HepG2 (cell line): ENCODE data around the gene B3GNT7. TPM values are rescaled to one million over a fixed set of nuclear protein-coding genes. Genes with fewer than 3 reads are reported as not detected.

ENCODE experiments used
- GFI1 ChIP-seq: sonication (generic); formaldehyde crosslinking; IDR thresholded peaks from 2 replicates; pipeline ENCODE4 v1.5.0; 2020; ENCODE audit warnings: missing genetic modification reagents, mild to moderate bottlenecking, borderline replicate concordance
- HNRNPLL ChIP-seq: fragments of 200-400 bp; formaldehyde crosslinking; IDR thresholded peaks from 2 replicates; pipeline ENCODE4 v1.6.1; 2017; ENCODE audit warnings: mild to moderate bottlenecking, low read depth, low read length; ENCODE audit not compliant: poor library complexity, severe bottlenecking
- NFKB2 ChIP-seq: sonication (generic); formaldehyde crosslinking; IDR thresholded peaks from 2 replicates; pipeline ENCODE4 v1.4.0; 2020; ENCODE audit warnings: missing genetic modification reagents, borderline replicate concordance
- PHF21A ChIP-seq: sonication (generic); formaldehyde crosslinking; IDR thresholded peaks from 2 replicates; pipeline ENCODE4 v1.5.0; 2020; ENCODE audit warnings: mild to moderate bottlenecking, missing genetic modification reagents
- RAD51 ChIP-seq: fragments of 450-650 bp; IDR thresholded peaks from 2 replicates; pipeline ENCODE4 v1.6.1; 2016; ENCODE audit warnings: borderline replicate concordance
- SALL1 ChIP-seq: sonication (generic); formaldehyde crosslinking; IDR thresholded peaks from 2 replicates; pipeline ENCODE4 v1.8.0; 2022; ENCODE audit warnings: mild to moderate bottlenecking, missing genetic modification reagents
- SIN3A ChIP-seq: IDR thresholded peaks from 2 replicates; pipeline ENCODE4 v1.6.1; 2011; ENCODE audit warnings: low read depth, mild to moderate bottlenecking, control low read depth, low read length, borderline replicate concordance
- SP2 ChIP-seq: sonication (generic); formaldehyde crosslinking; IDR thresholded peaks from 2 replicates; pipeline ENCODE4 v1.5.1; 2020; ENCODE audit warnings: mild to moderate bottlenecking, missing genetic modification reagents
- SYNCRIP ChIP-seq: fragments of 200-400 bp; formaldehyde crosslinking; IDR thresholded peaks from 2 replicates; pipeline ENCODE4 v1.6.1; 2018; ENCODE audit warnings: mild to moderate bottlenecking, low read depth, low read length; ENCODE audit not compliant: insufficient read depth
- ZNF263 ChIP-seq: sonication (generic); formaldehyde crosslinking; IDR thresholded peaks from 2 replicates; pipeline ENCODE4 v1.4.0; 2020; ENCODE audit warnings: missing genetic modification reagents
- ZNF329 ChIP-seq: sonication (generic); formaldehyde crosslinking; IDR thresholded peaks from 2 replicates; pipeline ENCODE4 v1.9.0; 2021; ENCODE audit warnings: low read depth, mild to moderate bottlenecking, missing genetic modification reagents
- ZNF652 ChIP-seq: IDR thresholded peaks from 2 replicates; pipeline ENCODE4 v1.6.1; 2016; ENCODE audit warnings: low read depth, borderline replicate concordance
- polyA plus RNA-seq, 8 experiments: library from polyadenylated mRNA; depleted of rRNA in 3 of 8; stranded (reverse) in 7 of 8; unstranded in 1 of 8; fragments of >200 nt; fragmentation: Illumina TruSeq in 4 of 8; extraction: Trizol in 4 of 8; gene quantifications; 2 replicates each; pipeline versions ENCODE4 v1.2.1 to v1.2.3, GENCODE V29; 2011 to 2016; ENCODE audit warnings: low read depth in 4 of 8, missing spikeins in 1 of 8, mixed read lengths in 1 of 8; ENCODE audit not compliant: insufficient read depth in 1 of 8
- total RNA-seq, 5 experiments: library from RNA; depleted of rRNA; stranded (reverse); fragments of >200 nt; fragmentation: Illumina TruSeq; extraction: Trizol; gene quantifications; 2 replicates each; pipeline ENCODE4 v1.2.3, GENCODE V29; 2016; ENCODE audit warnings: low read depth in 1 of 5
- TF ChIP-seq, protein P1 (sequence below): sonication (generic); formaldehyde crosslinking; IDR thresholded peaks from 2 replicates; pipeline ENCODE4 v1.5.0; 2020; ENCODE audit warnings: mild to moderate bottlenecking, missing genetic modification reagents, borderline replicate concordance
- TF ChIP-seq, protein P2 (sequence below): sonication (generic); formaldehyde crosslinking; IDR thresholded peaks from 2 replicates; pipeline ENCODE4 v1.4.0; 2020; ENCODE audit warnings: mild to moderate bottlenecking, low read depth, missing genetic modification reagents

The B3GNT7 gene
- total and polyA plus RNA-seq, 2 of the 13 experiments (the other 11 are each of a cell fraction or from before 2014, with no cell fraction given) = 0.04 to 0.24 TPM

DNA sequence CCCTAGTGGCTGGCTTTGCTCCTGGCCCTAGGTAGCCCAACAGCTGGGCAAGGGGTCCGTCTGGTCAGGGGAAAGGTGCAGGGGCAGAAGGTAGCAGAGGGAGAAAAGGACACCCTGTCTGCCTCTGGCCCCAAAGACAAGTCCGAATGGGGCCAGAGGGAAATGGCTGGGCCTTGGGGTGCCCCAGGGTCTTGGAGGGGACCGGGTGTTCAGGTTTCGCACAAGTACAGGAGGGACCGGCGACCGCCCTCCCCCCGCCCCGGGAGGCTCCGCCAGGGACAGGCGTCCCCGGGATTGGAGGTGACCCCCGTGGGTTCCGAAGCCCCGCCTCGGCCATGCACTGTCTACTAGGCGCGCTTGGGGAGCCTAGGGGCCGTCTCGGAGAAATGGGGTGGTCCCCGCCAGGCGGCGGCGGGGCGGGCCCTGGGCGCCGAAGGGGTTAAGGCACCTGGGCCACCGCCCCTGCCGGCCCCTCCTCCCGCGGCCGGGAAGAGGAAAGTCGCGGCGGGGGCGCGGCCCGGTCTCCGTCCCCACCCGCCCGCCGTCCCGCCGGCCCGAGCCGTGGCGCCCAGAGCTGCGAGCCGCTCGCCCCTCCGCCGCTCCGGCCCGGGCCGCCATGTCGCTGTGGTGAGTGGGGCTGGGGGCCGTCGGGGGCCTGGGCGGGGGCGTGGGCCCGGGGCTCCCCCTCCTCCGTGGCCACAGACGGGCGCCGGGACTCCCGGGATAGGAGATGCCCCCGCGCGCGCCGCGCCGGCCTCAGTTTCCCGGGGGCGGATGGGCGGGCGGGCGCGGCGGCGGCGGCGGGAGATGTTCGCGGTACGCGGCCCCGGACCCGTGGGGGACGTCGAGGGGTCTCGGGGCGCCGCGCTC, at the start of gene B3GNT7 (continued):
- TF ChIP-seq, protein P1, sequence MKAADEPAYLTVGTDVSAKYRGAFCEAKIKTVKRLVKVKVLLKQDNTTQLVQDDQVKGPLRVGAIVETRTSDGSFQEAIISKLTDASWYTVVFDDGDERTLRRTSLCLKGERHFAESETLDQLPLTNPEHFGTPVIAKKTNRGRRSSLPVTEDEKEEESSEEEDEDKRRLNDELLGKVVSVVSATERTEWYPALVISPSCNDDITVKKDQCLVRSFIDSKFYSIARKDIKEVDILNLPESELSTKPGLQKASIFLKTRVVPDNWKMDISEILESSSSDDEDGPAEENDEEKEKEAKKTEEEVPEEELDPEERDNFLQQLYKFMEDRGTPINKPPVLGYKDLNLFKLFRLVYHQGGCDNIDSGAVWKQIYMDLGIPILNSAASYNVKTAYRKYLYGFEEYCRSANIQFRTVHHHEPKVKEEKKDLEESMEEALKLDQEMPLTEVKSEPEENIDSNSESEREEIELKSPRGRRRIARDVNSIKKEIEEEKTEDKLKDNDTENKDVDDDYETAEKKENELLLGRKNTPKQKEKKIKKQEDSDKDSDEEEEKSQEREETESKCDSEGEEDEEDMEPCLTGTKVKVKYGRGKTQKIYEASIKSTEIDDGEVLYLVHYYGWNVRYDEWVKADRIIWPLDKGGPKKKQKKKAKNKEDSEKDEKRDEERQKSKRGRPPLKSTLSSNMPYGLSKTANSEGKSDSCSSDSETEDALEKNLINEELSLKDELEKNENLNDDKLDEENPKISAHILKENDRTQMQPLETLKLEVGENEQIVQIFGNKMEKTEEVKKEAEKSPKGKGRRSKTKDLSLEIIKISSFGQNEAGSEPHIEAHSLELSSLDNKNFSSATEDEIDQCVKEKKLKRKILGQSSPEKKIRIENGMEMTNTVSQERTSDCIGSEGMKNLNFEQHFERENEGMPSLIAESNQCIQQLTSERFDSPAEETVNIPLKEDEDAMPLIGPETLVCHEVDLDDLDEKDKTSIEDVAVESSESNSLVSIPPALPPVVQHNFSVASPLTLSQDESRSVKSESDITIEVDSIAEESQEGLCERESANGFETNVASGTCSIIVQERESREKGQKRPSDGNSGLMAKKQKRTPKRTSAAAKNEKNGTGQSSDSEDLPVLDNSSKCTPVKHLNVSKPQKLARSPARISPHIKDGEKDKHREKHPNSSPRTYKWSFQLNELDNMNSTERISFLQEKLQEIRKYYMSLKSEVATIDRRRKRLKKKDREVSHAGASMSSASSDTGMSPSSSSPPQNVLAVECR (CRISPR knock-in tag) = peak; percentile 21; the same call in 1 of the 2 replicates
- TF ChIP-seq PHF21A (no peak), HNRNPLL (peak; percentile 14), ZNF329 (CRISPR knock-in tag) (no peak), ZNF263 (CRISPR knock-in tag) (no peak), SYNCRIP (no peak), GFI1 (no peak), SIN3A (no peak), SP2 (no peak), RAD51 (no peak), ZNF652 (CRISPR knock-in tag) (peak; percentile 64; the same call in 1 of the 2 replicates), SALL1 (CRISPR knock-in tag) (no peak), NFKB2 (CRISPR knock-in tag) (peak; percentile 43; the same call in 1 of the 2 replicates)
- TF ChIP-seq, protein P2, sequence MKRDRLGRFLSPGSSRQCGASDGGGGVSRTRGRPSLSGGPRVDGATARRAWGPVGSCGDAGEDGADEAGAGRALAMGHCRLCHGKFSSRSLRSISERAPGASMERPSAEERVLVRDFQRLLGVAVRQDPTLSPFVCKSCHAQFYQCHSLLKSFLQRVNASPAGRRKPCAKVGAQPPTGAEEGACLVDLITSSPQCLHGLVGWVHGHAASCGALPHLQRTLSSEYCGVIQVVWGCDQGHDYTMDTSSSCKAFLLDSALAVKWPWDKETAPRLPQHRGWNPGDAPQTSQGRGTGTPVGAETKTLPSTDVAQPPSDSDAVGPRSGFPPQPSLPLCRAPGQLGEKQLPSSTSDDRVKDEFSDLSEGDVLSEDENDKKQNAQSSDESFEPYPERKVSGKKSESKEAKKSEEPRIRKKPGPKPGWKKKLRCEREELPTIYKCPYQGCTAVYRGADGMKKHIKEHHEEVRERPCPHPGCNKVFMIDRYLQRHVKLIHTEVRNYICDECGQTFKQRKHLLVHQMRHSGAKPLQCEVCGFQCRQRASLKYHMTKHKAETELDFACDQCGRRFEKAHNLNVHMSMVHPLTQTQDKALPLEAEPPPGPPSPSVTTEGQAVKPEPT (CRISPR knock-in tag) = no peak
